Liver (tissue), 9 donors: ENCODE data around the gene SBK1. TPM values are rescaled to one million over a fixed set of nuclear protein-coding genes. Genes with fewer than 3 reads are reported as not detected.

ENCODE experiments used
- DNase-seq: peaks from one replicate; pipeline ENCODE4 v3.0.0-alpha.2; 2017; ENCODE audit warnings: low spot score
- H3K27ac ChIP-seq, 2 donors: one replicate each; pipeline ENCODE4 v1.7.0; 2013; ENCODE audit warnings: inconsistent platforms in 2 of 2, low read length in 2 of 2, control low read depth in 1 of 2, low read depth in 1 of 2, mild to moderate bottlenecking in 1 of 2
- H3K27me3 ChIP-seq, 4 donors: one replicate each; pipeline versions ENCODE4 v1.6.1 to v1.7.0; 2013; ENCODE audit warnings: low read length in 3 of 4, inconsistent platforms in 1 of 4, mild to moderate bottlenecking in 1 of 4, moderate library complexity in 1 of 4; ENCODE audit not compliant: control insufficient read depth in 4 of 4, insufficient read depth in 4 of 4
- H3K36me3 ChIP-seq, 4 donors: one replicate each; pipeline versions ENCODE4 v1.6.1 to v1.7.0; 2013; ENCODE audit warnings: low read length in 3 of 4, mild to moderate bottlenecking in 3 of 4, low read depth in 1 of 4, moderate library complexity in 1 of 4; ENCODE audit not compliant: control insufficient read depth in 4 of 4, insufficient read depth in 3 of 4
- H3K4me1 ChIP-seq, 4 donors: one replicate each; pipeline versions ENCODE4 v1.6.1 to v1.7.0; 2013; ENCODE audit warnings: low read length in 3 of 4, mild to moderate bottlenecking in 3 of 4, moderate library complexity in 1 of 4; ENCODE audit not compliant: control insufficient read depth in 4 of 4, insufficient read depth in 4 of 4
- H3K4me3 ChIP-seq, 3 donors: one replicate each; pipeline versions ENCODE4 v1.6.1 to v1.7.0; 2013; ENCODE audit warnings: low read length in 3 of 3, control low read depth in 1 of 3, low read depth in 1 of 3, mild to moderate bottlenecking in 1 of 3
- H3K9ac ChIP-seq, 2 donors: one replicate each; pipeline ENCODE4 v1.7.0; 2013; ENCODE audit warnings: low read length in 2 of 2, mild to moderate bottlenecking in 2 of 2, moderate library complexity in 2 of 2, control low read depth in 1 of 2, low read depth in 1 of 2
- H3K9me3 ChIP-seq, 4 donors: one replicate each; pipeline versions ENCODE4 v1.6.1 to v1.7.0; 2013; ENCODE audit warnings: low read length in 3 of 4; ENCODE audit not compliant: control insufficient read depth in 4 of 4
- ATF3 ChIP-seq: IDR thresholded peaks from 2 replicates; pipeline ENCODE4 v1.6.1; 2016; ENCODE audit warnings: antibody characterized with exemption
- EGR1 ChIP-seq, 2 donors: IDR thresholded peaks; 2 replicates each; pipeline ENCODE4 v1.6.1; 2016 to 2018; ENCODE audit warnings: antibody characterized with exemption in 2 of 2, low read depth in 2 of 2
- FOXA2 ChIP-seq: IDR thresholded peaks from 2 replicates; pipeline ENCODE4 v1.6.1; 2016; ENCODE audit warnings: antibody characterized with exemption
- GABPA ChIP-seq, 2 donors: IDR thresholded peaks in 1 of 2; conservative IDR thresholded peaks in 1 of 2; 2 replicates each; pipeline ENCODE4 v1.6.1; 2016; ENCODE audit warnings: antibody characterized with exemption in 2 of 2, mild to moderate bottlenecking in 1 of 2, moderate library complexity in 1 of 2
- HNF4A ChIP-seq, 2 donors: conservative IDR thresholded peaks; 2 replicates each; pipeline ENCODE4 v1.6.1; 2016; ENCODE audit warnings: antibody characterized with exemption in 2 of 2, mild to moderate bottlenecking in 2 of 2
- HNF4G ChIP-seq: IDR thresholded peaks from 2 replicates; pipeline ENCODE4 v1.6.1; 2016; ENCODE audit warnings: antibody characterized with exemption
- JUND ChIP-seq, 2 donors: IDR thresholded peaks; 2 replicates each; pipeline ENCODE4 v1.6.1; 2016; ENCODE audit warnings: antibody characterized with exemption in 2 of 2
- MAX ChIP-seq: IDR thresholded peaks from 2 replicates; pipeline ENCODE4 v1.6.1; 2016; ENCODE audit warnings: antibody characterized with exemption
- NR2F2 ChIP-seq: IDR thresholded peaks from 2 replicates; pipeline ENCODE4 v1.6.1; 2016; ENCODE audit warnings: antibody characterized with exemption
- RAD21 ChIP-seq, 2 donors: IDR thresholded peaks; 2 replicates each; pipeline ENCODE4 v1.6.1; 2016; ENCODE audit warnings: antibody characterized with exemption in 2 of 2, mild to moderate bottlenecking in 2 of 2
- REST ChIP-seq: IDR thresholded peaks from 2 replicates; pipeline ENCODE4 v1.6.1; 2016; ENCODE audit warnings: antibody characterized with exemption, mild to moderate bottlenecking
- RXRA ChIP-seq, 2 donors: IDR thresholded peaks; 2 replicates each; pipeline ENCODE4 v1.6.1; 2017 to 2018; ENCODE audit warnings: antibody characterized with exemption in 2 of 2, mild to moderate bottlenecking in 1 of 2
- YY1 ChIP-seq: IDR thresholded peaks from 2 replicates; pipeline ENCODE4 v1.6.1; 2016; ENCODE audit warnings: antibody characterized with exemption, mild to moderate bottlenecking
- ZBTB33 ChIP-seq: IDR thresholded peaks from 2 replicates; pipeline ENCODE4 v1.6.1; 2016; ENCODE audit warnings: antibody characterized with exemption
- WGBS: extraction: QIAGEN DNeasy Blood & Tissue Kit; methylation state at CpG from one replicate; pipeline ENCODE4 v1.1.7; 2013; 5-methylcytosine and 5-hydroxymethylcytosine counted together
- polyA plus RNA-seq, 2 donors: library from polyadenylated mRNA; stranded (reverse) in 1 of 2; unstranded in 1 of 2; fragments of 200-250 nt in 1 of 2; fragments of >200 nt in 1 of 2; fragmentation: Nextera tagmentation in 1 of 2; extraction: Ambion mirVana in 1 of 2; gene quantifications; one replicate each; pipeline versions ENCODE4 v1.2.1 to v1.2.3, GENCODE V29; 2013 to 2015
- total RNA-seq, 2 donors: library from RNA; depleted of rRNA; stranded (reverse); fragments of >200 nt; gene quantifications; one replicate each; pipeline ENCODE4 v1.2.3, GENCODE V29; 2014
- donor health status: healthy.
- donor health status: healthy.
- donor health status: healthy.
- donor health status: healthy.
- donor health status: healthy.

SBK1 gene
- total and polyA plus RNA-seq, 4 donors: 0.05 to 0.08 (median 0.07) TPM; not detected in 1

GRCh38 chr16:28259781-28260150 lies 32.6 kb upstream of the SBK1 start:
- Histone ChIP-seq H3K9ac (no peak overlapping the region), H3K27me3 (no peaks in the 10 kb centered on the region), H3K27ac (no peak overlapping the region), H3K4me1 (peaks cover 0 to 6% (median 0%) of the 10 kb centered on the region in 4 donors), H3K9me3 (no peaks in the 10 kb centered on the region), H3K36me3 (no peaks in the 10 kb centered on the region), H3K4me3 (no peak overlapping the region)
- 86% methylated on average over 7 of the region's 7 CpGs for WGBS
- TF ChIP-seq HNF4A (conservative IDR thresholded peaks at IDR 0.05) (no peak), FOXA2 (no peak), EGR1 (IDR thresholded peaks at IDR 0.05; ENCODE audit: low read depth in 2 of 2) (no peak), RXRA (IDR thresholded peaks at IDR 0.05) (no peak), JUND (IDR thresholded peaks at IDR 0.05) (no peak), RAD21 (IDR thresholded peaks at IDR 0.05) (no peak), NR2F2 (no peak)
- DNase-seq: no peak

GRCh38 chr16:28260193-28260592 lies 32.1 kb upstream of the SBK1 start:
- Histone ChIP-seq H3K4me1 (peaks cover 0 to 6% (median 0%) of the 10 kb centered on the region in 4 donors), H3K27me3 (no peaks in the 10 kb centered on the region), H3K36me3 (no peaks in the 10 kb centered on the region), H3K4me3 (no peak overlapping the region), H3K9ac (no peak overlapping the region), H3K9me3 (no peaks in the 10 kb centered on the region), H3K27ac (no peak overlapping the region)
- TF ChIP-seq RAD21 (IDR thresholded peaks at IDR 0.05): no peak
- no peak for TF ChIP-seq ZBTB33
- TF ChIP-seq REST: no peak
- TF ChIP-seq HNF4G: no peak
- no peak for TF ChIP-seq YY1
- no peak for TF ChIP-seq RXRA (IDR thresholded peaks at IDR 0.05)
- TF ChIP-seq GABPA (IDR thresholded peaks at IDR 0.05 in 1 of 2, conservative IDR thresholded peaks at IDR 0.05 in 1 of 2): no peak
- no peak for TF ChIP-seq EGR1 (IDR thresholded peaks at IDR 0.05; ENCODE audit: low read depth in 2 of 2)
- no peak for TF ChIP-seq HNF4A (conservative IDR thresholded peaks at IDR 0.05)
- TF ChIP-seq MAX: no peak
- TF ChIP-seq ATF3: no peak
- TF ChIP-seq FOXA2: no peak
- no peak for DNase-seq
- WGBS: 95% methylated on average over 1 of the region's 1 CpG
